GM23338 (cell line): ENCODE data around the gene CDH8. TPM values are rescaled to one million over a fixed set of nuclear protein-coding genes. Genes with fewer than 3 reads are reported as not detected.
A peak's percentile ranks its signal among the peaks of the same experiment; 100 is the strongest.

Experiments used
- ATAC-seq: fragments of 200-7000 bp; cut with Tn5 transposase; 3 replicates; pipeline ENCODE4 v1.9.1; 2020
- DNase-seq: peaks from one replicate; pipeline ENCODE4 v3.0.0-alpha.2; 2015; ENCODE audit warnings: low spot score
- H2AFZ ChIP-seq: fragments of 200-600 bp; sonication (generic); 2 replicates; pipeline ENCODE4 v1.8.0; 2016; ENCODE audit warnings: antibody characterized with exemption, mild to moderate bottlenecking, moderate library complexity
- H3F3A ChIP-seq: fragments of 200-600 bp; sonication (generic); replicated peaks from 2 replicates; pipeline ENCODE4 v1.8.0; 2017; ENCODE audit warnings: antibody characterized with exemption, mixed run types, low read depth
- H3K27ac ChIP-seq: fragments of 200-600 bp; sonication (generic); 2 replicates; pipeline ENCODE4 v1.6.1; 2016; ENCODE audit warnings: low read depth
- H3K27me3 ChIP-seq: fragments of 200-600 bp; sonication (generic); 2 replicates; pipeline ENCODE4 v1.8.0; 2016; ENCODE audit warnings: mild to moderate bottlenecking, mixed run types, moderate library complexity; ENCODE audit not compliant: insufficient read depth
- H3K36me3 ChIP-seq: fragments of 200-600 bp; sonication (generic); 2 replicates; pipeline ENCODE4 v1.8.0; 2016; ENCODE audit warnings: mild to moderate bottlenecking; ENCODE audit not compliant: insufficient read depth
- H3K4me1 ChIP-seq: fragments of 200-600 bp; sonication (generic); 2 replicates; pipeline ENCODE4 v1.8.0; 2016; ENCODE audit warnings: mild to moderate bottlenecking, moderate library complexity; ENCODE audit not compliant: insufficient read depth
- H3K4me2 ChIP-seq: fragments of 200-600 bp; sonication (generic); 2 replicates; pipeline ENCODE4 v1.7.1; 2017; ENCODE audit warnings: mixed run types
- H3K4me3 ChIP-seq: fragments of 200-600 bp; sonication (generic); 2 replicates; pipeline ENCODE4 v1.6.1; 2016; ENCODE audit warnings: mixed run types
- H3K79me2 ChIP-seq: fragments of 200-600 bp; sonication (generic); replicated peaks from 2 replicates; pipeline ENCODE4 v1.8.0; 2017; ENCODE audit warnings: mild to moderate bottlenecking; ENCODE audit not compliant: insufficient read depth
- H3K9me2 ChIP-seq: fragments of 200-600 bp; sonication (generic); 2 replicates; pipeline ENCODE4 v1.8.0; 2017; ENCODE audit not compliant: insufficient read depth
- H4K20me1 ChIP-seq: fragments of 200-600 bp; sonication (generic); replicated peaks from 2 replicates; pipeline ENCODE4 v1.8.0; 2017; ENCODE audit warnings: mild to moderate bottlenecking; ENCODE audit not compliant: insufficient read depth
- H3K27ac Mint-ChIP-seq: 2 replicates; pipeline ENCODE4 v1.8.0; 2020; ENCODE audit warnings: inconsistent platforms, mild to moderate bottlenecking, moderate library complexity, mixed read lengths
- H3K27me3 Mint-ChIP-seq: 3 replicates; pipeline ENCODE4 v1.8.0; 2022; ENCODE audit warnings: low read depth, mild to moderate bottlenecking, moderate library complexity, mixed read lengths, inconsistent platforms; ENCODE audit not compliant: insufficient read depth, poor library complexity
- H3K36me3 Mint-ChIP-seq: 3 replicates; pipeline ENCODE4 v1.8.0; 2021; ENCODE audit warnings: low read depth, mild to moderate bottlenecking, inconsistent platforms, moderate library complexity, mixed read lengths
- H3K4me1 Mint-ChIP-seq: 3 replicates; pipeline ENCODE4 v1.8.0; 2020; ENCODE audit warnings: mild to moderate bottlenecking, inconsistent platforms, mixed read lengths
- H3K4me3 Mint-ChIP-seq: 3 replicates; pipeline ENCODE4 v1.8.0; 2021; ENCODE audit warnings: moderate library complexity, mild to moderate bottlenecking, inconsistent platforms, mixed read lengths
- H3K9me3 Mint-ChIP-seq: 3 replicates; pipeline ENCODE4 v1.8.0; 2020; ENCODE audit warnings: moderate library complexity, mild to moderate bottlenecking, inconsistent platforms, mixed read lengths
- CREB1 ChIP-seq: fragments of 250-450 bp; sonication (Bioruptor Pico); IDR thresholded peaks from 2 replicates; pipeline ENCODE4 v1.5.0; 2020; ENCODE audit warnings: low read depth, mild to moderate bottlenecking, moderate library complexity
- CTCF ChIP-seq, 2 experiments: fragments of 200-600 bp in 1 of 2; sonication (generic) in 1 of 2; conservative IDR thresholded peaks; 2 replicates each; pipeline versions ENCODE4 v1.5.1 to v1.6.1; 2016 to 2017; ENCODE audit warnings: antibody characterized with exemption in 2 of 2, low read depth in 2 of 2, mild to moderate bottlenecking in 2 of 2, moderate library complexity in 1 of 2
- ETS1 ChIP-seq: IDR thresholded peaks from 2 replicates; pipeline ENCODE4 v1.6.1; 2016; ENCODE audit warnings: antibody characterized with exemption
- EZH2 ChIP-seq: fragments of 200-600 bp; sonication (generic); IDR thresholded peaks from one replicate; pipeline ENCODE4 v1.8.0; 2017; ENCODE audit warnings: antibody characterized with exemption, mild to moderate bottlenecking, low read depth; ENCODE audit not compliant: unreplicated experiment
- EZH2phosphoT487 ChIP-seq: fragments of 200-600 bp; sonication (generic); IDR thresholded peaks from one replicate; pipeline ENCODE4 v1.8.1; 2018; ENCODE audit warnings: antibody characterized with exemption; ENCODE audit not compliant: unreplicated experiment
- JUNB ChIP-seq: IDR thresholded peaks from one replicate; pipeline ENCODE4 v1.6.1; 2016; ENCODE audit warnings: antibody characterized with exemption; ENCODE audit not compliant: unreplicated experiment
- NANOG ChIP-seq: IDR thresholded peaks from 2 replicates; pipeline ENCODE4 v1.6.1; 2016; ENCODE audit warnings: antibody characterized with exemption, borderline replicate concordance
- STAT1 ChIP-seq: IDR thresholded peaks from one replicate; pipeline ENCODE4 v1.6.1; 2016; ENCODE audit warnings: antibody characterized with exemption; ENCODE audit not compliant: unreplicated experiment
- ZNF114 ChIP-seq: fragments of 250-450 bp; sonication (Bioruptor Pico); IDR thresholded peaks from 2 replicates; pipeline ENCODE4 v1.5.0; 2020; ENCODE audit warnings: mild to moderate bottlenecking, moderate library complexity
- ZNF462 ChIP-seq: fragments of 250-450 bp; sonication (Bioruptor Pico); IDR thresholded peaks from 2 replicates; pipeline ENCODE4 v1.5.0; 2020; ENCODE audit warnings: mild to moderate bottlenecking, moderate library complexity
- polyA plus RNA-seq: library from polyadenylated mRNA; unstranded; fragments of >200 nt; fragmentation: Nextera tagmentation; extraction: Ambion mirVana; gene quantifications from 2 replicates; pipeline ENCODE4 v1.2.1, GENCODE V29; 2016
- total RNA-seq: library from RNA; depleted of rRNA; stranded (reverse); fragments of >200 nt; shearing (Covaris generic); gene quantifications from 2 replicates; pipeline ENCODE4 v1.2.3, GENCODE V29; 2014

CDH8 gene
- total and polyA plus RNA-seq, 2 experiments from 2014 or later, result 10.2 to 11.7 TPM

- H3K9me2 ChIP-seq, result no peaks in the 10 kb centered on the region
- H3K79me2 ChIP-seq, result no peaks in the 10 kb centered on the region
- H3K36me3 ChIP-seq, result no peaks in the 10 kb centered on the region
- no peaks in the 10 kb centered on the region for H3K27me3 Mint-ChIP-seq
- no peaks in the 10 kb centered on the region for H4K20me1 ChIP-seq
- no peak overlapping the region for H3K4me3 ChIP-seq
- no peak overlapping the region for H3K4me3 Mint-ChIP-seq
- no peak overlapping the region for H3K4me2 ChIP-seq
- H2AFZ ChIP-seq, result no peak overlapping the region
- 0 out of 2 replicates have a peak, but pooled peaks cover 9% of the 10 kb centered on the region for H3K4me1 ChIP-seq
- peaks cover 7% of the 10 kb centered on the region; the same call in 2 of the 3 replicates for H3K4me1 Mint-ChIP-seq
- no peaks in the 10 kb centered on the region for H3K9me3 Mint-ChIP-seq
- DNase-seq, result no peak
- no peaks in the 10 kb centered on the region for H3F3A ChIP-seq
- H3K27ac ChIP-seq, result no peak overlapping the region
- H3K27me3 ChIP-seq, result no peaks in the 10 kb centered on the region
- no peaks in the 10 kb centered on the region for H3K36me3 Mint-ChIP-seq
- H3K27ac Mint-ChIP-seq, result no peak overlapping the region
- ATAC-seq, result no peak
- TF ChIP-seq JUNB (no peak), ETS1 (no peak), EZH2phosphoT487 (no peak), CREB1 (CRISPR knock-in tag) (no peak), ZNF114 (CRISPR knock-in tag) (no peak), CTCF (conservative IDR thresholded peaks at IDR 0.05; ENCODE audit: low read depth in 2 of 2) (no peak), EZH2 (no peak), STAT1 (no peak)
Measured at GRCh38 chr16:61842666-61843065, 193.6 kb downstream of the CDH8 start.

- Histone ChIP-seq H3K79me2 (no peaks in the 10 kb centered on the region), H3K36me3 (no peaks in the 10 kb centered on the region), H3K4me2 (no peak overlapping the region), H3K27me3 (no peaks in the 10 kb centered on the region), H3F3A (no peaks in the 10 kb centered on the region), H3K4me1 (peaks cover 21% of the 10 kb centered on the region), H3K9me2 (no peaks in the 10 kb centered on the region), H3K27ac (no peak overlapping the region), H4K20me1 (no peaks in the 10 kb centered on the region), H3K4me3 (no peak overlapping the region), H2AFZ (no peak overlapping the region)
- no peaks in the 10 kb centered on the region for H3K9me3 Mint-ChIP-seq
- no peaks in the 10 kb centered on the region for H3K27me3 Mint-ChIP-seq
- ATAC-seq (peak; percentile 74), DNase-seq (peak; percentile 40)
- no peaks in the 10 kb centered on the region for H3K36me3 Mint-ChIP-seq
- peaks cover 17% of the 10 kb centered on the region for H3K4me1 Mint-ChIP-seq
- no peak overlapping the region; the same call in 1 of the 2 replicates for H3K27ac Mint-ChIP-seq
- H3K4me3 Mint-ChIP-seq, result no peak overlapping the region
- no peak for TF ChIP-seq ZNF462
- TF ChIP-seq JUNB, result no peak
- no peak for TF ChIP-seq CTCF (conservative IDR thresholded peaks at IDR 0.05; ENCODE audit: low read depth in 2 of 2)
- no peak for TF ChIP-seq EZH2
- TF ChIP-seq CREB1 (CRISPR knock-in tag), result no peak
- no peak for TF ChIP-seq NANOG
Measured at GRCh38 chr16:61836804-61837393, 199.3 kb downstream of the CDH8 start.
